Peyer's patch (tissue), 4 donors: ENCODE measurements around the gene ANTXR1.

Experiments used
- CTCF ChIP-seq, 6 experiments: fragments of 450-650 bp in 4 of 6; fragments of 200-600 bp in 2 of 6; sonication (generic) in 1 of 6; IDR thresholded peaks; one replicate each; pipeline ENCODE4 v1.5.1; 2017 to 2019; ENCODE audit warnings: antibody characterized with exemption in 6 of 6, mild to moderate bottlenecking in 3 of 6, moderate library complexity in 1 of 6
- POLR2A ChIP-seq, 2 donors: fragments of 450-650 bp; IDR thresholded peaks; one replicate each; pipeline ENCODE4 v1.5.1; 2017; ENCODE audit warnings: antibody characterized with exemption in 2 of 2, mild to moderate bottlenecking in 2 of 2, moderate library complexity in 2 of 2

- TF ChIP-seq CTCF (IDR thresholded peaks at IDR 0.05), result no peak
- no peak for TF ChIP-seq POLR2A (IDR thresholded peaks at IDR 0.05)
Measured at GRCh38 chr2:69081001-69081580, 68.1 kb downstream of the ANTXR1 start.
